Activated CD4-positive, alpha-beta T cell treated with anti-CD3 and anti-CD28 coated beads, Interleukin-2, amount 10 ng/mL, durations not matched to agents 24 days and 14 days (primary cell): ENCODE results near the gene NPTN. TPM values are rescaled to one million over a fixed set of nuclear protein-coding genes. Genes with fewer than 3 reads are reported as not detected.

Source experiments
- DNase-seq: peaks from one replicate; pipeline ENCODE4 v3.0.0; 2022
- H3K27ac Mint-ChIP-seq: one replicate; pipeline ENCODE4 v1.8.0; 2022; ENCODE audit warnings: mild to moderate bottlenecking, mixed read lengths
- H3K27me3 Mint-ChIP-seq: one replicate; pipeline ENCODE4 v1.8.0; 2022; ENCODE audit warnings: mixed read lengths
- H3K36me3 Mint-ChIP-seq: one replicate; pipeline ENCODE4 v1.8.0; 2022; ENCODE audit warnings: low read depth, mild to moderate bottlenecking, mixed read lengths
- H3K4me1 Mint-ChIP-seq: one replicate; pipeline ENCODE4 v1.8.0; 2021; ENCODE audit warnings: mixed read lengths
- H3K4me3 Mint-ChIP-seq: one replicate; pipeline ENCODE4 v1.8.0; 2022; ENCODE audit warnings: mild to moderate bottlenecking, moderate library complexity, mixed read lengths
- H3K9me3 Mint-ChIP-seq: one replicate; pipeline ENCODE4 v1.8.0; 2021; ENCODE audit warnings: mixed read lengths
- intact Hi-C: fragments of 100-400 bp; cut with micrococcal nuclease; formaldehyde crosslinking; loops from one replicate; pipeline ENCODE4 v1.15.1; 2023
- total RNA-seq: library from RNA; stranded (reverse); gene quantifications from 2 replicates; pipeline ENCODE4 v1.2.3, GENCODE V29; 2022

The NPTN gene
- total RNA-seq, 1 donor from 2014 or later: 68.7 TPM

DNA sequence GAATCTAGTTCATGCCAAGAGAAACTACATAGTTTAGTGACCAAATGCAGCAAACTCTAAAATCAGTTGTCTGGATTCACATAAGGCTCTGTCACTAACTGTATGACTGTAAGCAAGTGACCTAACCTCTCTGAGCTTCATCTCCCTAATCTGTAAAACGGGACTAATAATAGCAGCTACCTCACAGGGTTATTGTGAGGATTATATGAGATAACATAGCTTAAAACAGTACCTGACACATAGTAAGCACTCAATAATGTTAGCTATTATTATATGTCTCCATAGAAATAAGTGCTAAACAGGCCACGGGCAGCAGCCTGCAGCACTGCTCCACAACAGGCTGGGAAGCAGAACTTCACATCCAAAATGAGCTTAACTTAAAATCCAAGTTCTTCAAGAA, 30.2 kb downstream of the NPTN start:
- Mint-ChIP-seq H3K4me3 (no peak overlapping the region), H3K4me1 (peaks cover 20% of the 10 kb centered on the region), H3K36me3 (peaks cover 15% of the 10 kb centered on the region), H3K9me3 (peaks cover 3% of the 10 kb centered on the region), H3K27me3 (no peaks in the 10 kb centered on the region), H3K27ac (no peak overlapping the region)
- no peak for DNase-seq
- intact Hi-C loops: no loop called here

DNA sequence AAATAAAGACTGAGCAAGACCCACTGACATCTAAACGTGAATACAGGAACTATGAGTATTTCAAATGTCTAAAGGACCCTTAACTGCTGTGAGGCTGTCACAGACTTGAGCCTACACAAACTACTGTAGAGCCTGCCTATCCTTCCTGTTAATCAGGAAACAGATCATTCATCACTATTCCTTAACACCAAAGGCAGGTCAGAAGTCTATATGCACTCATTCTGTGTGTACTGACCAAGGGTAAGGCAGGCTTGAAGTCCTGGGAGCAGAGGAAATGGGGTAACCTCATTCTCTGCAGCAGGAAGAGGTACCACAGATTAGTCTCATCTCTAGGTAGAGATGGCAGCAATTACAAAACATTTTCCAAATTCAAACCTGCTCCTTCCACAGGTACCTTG, 30.7 kb downstream of the NPTN start:
- Mint-ChIP-seq H3K27me3 (no peaks in the 10 kb centered on the region), H3K4me3 (no peak overlapping the region), H3K4me1 (peaks cover 15% of the 10 kb centered on the region), H3K36me3 (peaks cover 15% of the 10 kb centered on the region), H3K27ac (no peak overlapping the region), H3K9me3 (peaks cover 3% of the 10 kb centered on the region)
- intact Hi-C loops: no loop called here
- DNase-seq: no peak

DNA sequence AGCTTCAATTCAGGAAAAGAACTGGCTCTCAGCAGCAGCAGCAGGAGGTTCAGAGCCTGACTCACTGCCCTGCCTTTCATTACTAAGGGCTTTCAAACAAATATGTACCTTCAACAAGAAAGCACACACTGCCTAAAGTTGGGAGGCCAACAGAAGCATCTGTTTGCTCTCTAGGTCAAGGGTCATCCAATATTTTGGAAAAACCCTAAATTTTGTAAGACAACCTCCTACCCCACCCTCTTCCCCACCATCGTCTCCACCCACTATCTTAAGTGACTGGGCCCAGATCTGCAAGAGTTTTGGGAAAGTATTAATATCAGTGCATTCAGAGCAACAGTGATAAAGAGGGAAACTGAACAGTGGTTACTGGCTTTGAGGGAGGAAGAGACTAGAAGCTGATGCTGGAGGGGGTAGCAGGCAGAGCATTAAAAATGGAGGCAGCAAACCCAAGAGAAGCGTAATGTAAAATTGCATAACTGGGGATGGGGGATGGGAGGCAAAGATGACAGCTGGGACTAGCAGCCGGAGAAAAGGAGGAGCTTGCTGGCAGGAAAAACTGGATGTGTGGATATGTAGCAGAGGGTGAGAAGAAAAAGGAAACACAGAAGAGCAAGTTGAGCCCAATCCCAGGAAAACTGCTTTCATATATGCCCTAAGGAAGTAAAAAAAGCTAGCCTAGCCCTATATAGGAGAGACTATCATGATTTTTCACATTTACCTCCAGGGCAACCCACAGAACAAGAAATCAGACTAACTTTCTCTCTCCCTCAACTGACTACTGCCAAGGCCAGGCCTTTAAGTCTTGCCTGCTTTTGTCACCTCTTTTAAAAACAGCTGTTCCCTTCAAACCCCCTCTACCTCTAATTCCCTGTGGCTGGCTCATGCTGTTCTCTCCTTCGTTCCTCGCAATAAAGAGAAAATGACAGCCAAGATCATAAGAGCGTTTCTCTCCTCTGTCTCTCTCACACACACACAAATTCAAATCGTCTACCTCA, 31.4 kb downstream of the NPTN start:
- H3K27me3 Mint-ChIP-seq: no peaks in the 10 kb centered on the region
- no peak overlapping the region for H3K4me3 Mint-ChIP-seq
- H3K9me3 Mint-ChIP-seq: no peaks in the 10 kb centered on the region
- peaks cover 8% of the 10 kb centered on the region for H3K4me1 Mint-ChIP-seq
- intact Hi-C loops: no loop called here
- H3K36me3 Mint-ChIP-seq: peaks cover 12% of the 10 kb centered on the region
- no peak overlapping the region for H3K27ac Mint-ChIP-seq
- no peak for DNase-seq

DNA sequence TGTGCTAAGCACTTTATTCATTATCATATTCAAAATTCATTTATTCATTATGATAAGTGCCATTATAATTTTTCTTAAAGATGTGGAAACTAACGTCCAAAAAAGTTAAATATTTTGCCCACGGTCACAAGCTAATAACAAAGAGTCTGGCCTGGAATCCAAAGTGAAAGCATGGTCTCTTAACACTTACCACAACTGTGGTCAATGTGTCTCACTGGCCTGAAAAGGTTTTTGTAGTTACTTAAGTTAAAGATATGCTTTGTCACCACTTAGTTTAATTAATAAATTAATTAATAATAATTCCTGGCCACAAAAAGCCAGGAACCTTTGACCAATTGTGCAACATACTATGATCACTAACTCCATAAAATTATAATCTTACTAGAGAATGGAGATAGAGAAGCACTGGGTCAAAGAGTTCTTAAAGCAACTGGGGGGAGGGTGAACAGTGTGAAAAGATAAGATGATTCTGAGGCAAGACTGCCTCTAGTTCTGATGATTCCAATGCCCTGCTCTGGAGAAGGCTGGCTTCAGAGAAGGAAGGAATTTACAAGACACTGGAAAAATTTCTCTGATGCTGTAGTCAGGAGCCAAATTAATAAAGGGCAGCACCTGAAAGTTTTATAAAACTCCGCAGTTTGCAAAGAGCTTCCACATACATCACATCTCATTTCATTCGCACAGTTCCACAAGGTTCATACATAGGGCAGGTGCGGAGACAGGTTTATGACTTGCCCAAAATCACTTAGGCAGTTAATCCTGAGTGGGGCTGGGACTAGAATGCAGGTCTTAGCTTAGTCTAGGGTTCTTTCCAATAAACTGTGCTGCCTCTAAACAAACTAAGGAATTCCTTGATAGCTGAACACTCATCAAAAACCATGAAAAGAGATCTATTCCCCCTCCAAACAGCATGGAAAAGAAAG, 32.5 kb downstream of the NPTN start:
- H3K27me3 Mint-ChIP-seq: no peaks in the 10 kb centered on the region
- no peaks in the 10 kb centered on the region for H3K9me3 Mint-ChIP-seq
- H3K36me3 Mint-ChIP-seq: peaks cover 15% of the 10 kb centered on the region
- H3K4me1 Mint-ChIP-seq: peaks cover 10% of the 10 kb centered on the region
- DNase-seq: no peak
- H3K4me3 Mint-ChIP-seq: no peak overlapping the region
- no peak overlapping the region for H3K27ac Mint-ChIP-seq
- intact Hi-C loops: no loop called here

DNA sequence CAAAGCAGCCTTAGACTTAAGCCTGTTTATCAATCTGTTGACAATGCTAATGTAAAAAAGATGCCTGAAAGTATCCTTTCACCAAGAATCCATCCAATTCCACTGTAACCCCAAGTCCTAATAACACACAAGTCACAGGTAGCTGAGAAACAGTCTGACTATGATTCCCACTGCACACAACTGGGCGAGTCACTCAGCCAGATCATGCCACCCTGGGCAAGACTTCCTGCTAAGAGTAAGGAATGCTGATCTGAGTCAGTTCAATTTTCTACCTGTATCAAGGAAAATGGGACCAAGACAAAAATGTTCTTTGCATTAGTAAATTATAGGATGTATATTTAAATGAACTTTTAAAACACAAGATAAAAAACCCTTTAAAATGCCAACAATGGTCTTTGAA, 33.3 kb downstream of the NPTN start:
- Mint-ChIP-seq H3K4me3 (no peak overlapping the region), H3K27ac (no peak overlapping the region), H3K9me3 (no peaks in the 10 kb centered on the region), H3K36me3 (peaks cover 15% of the 10 kb centered on the region), H3K27me3 (no peaks in the 10 kb centered on the region), H3K4me1 (peaks cover 9% of the 10 kb centered on the region)
- intact Hi-C loops: no loop called here
- no peak for DNase-seq

DNA sequence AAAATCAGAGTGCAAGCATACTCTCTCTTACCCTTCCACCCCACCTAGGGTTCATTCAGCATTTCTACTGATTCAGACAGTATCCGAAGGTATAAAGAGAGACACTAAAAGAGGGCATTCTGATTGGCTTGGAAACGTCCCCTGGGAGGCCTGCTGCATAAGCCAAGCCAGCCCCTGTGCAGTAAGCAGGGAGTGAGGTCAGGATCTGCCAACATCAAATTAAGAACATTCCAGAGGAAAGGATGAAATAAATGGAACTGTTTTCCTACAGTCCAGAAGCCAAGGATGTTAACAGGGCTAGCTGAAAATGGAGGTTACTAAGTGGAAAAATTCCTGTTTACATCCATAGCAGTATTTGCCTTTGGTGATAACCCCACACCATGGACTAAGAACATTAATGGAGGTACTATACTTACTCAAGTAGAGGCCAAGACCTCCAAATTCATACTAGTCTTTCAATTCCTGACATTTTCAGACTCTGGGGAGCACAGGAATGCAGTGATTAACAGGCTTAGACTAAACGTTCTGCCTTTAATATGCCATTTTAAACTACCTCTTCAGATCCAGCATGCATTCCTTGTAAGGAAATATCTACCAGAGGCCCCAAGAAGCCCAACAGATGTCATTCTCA, 34.5 kb downstream of the NPTN start:
- H3K27me3 Mint-ChIP-seq: no peaks in the 10 kb centered on the region
- H3K9me3 Mint-ChIP-seq: no peaks in the 10 kb centered on the region
- no peak overlapping the region for H3K27ac Mint-ChIP-seq
- no peak for DNase-seq
- H3K36me3 Mint-ChIP-seq: peaks cover 11% of the 10 kb centered on the region
- H3K4me3 Mint-ChIP-seq: no peak overlapping the region
- intact Hi-C loops: no loop called here
- peaks cover 6% of the 10 kb centered on the region for H3K4me1 Mint-ChIP-seq

DNA sequence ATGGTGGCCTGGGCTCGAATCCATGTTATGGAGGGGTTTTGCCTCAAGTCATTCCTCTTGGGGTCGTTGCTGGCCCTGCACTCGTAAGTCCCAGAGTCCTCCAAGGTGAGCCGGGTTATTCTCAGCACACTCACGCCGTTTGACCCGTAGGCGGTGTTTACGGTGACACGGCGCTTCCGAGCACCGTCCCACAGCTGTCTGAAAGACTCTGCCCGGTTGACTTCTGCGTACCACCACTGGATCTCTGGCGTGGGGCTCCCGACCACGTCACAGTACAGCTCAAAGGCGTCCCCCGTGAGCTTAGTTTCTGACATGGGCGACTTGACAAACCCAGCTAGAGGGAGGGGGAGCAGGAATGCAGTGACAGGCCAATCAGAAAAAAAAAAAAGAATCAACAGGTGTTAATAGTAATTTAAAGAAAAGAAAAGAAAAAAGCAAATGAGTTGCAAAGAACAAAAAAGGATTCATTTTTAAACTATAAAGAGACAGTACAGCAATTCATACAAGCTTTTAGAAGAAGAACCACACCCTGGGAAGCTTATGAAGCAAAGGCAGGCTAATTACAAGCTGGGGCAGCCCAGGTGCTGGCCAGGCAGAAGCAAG, 36.1 kb downstream of the NPTN start:
- Mint-ChIP-seq H3K36me3 (peaks cover 13% of the 10 kb centered on the region), H3K27ac (no peak overlapping the region), H3K4me3 (no peak overlapping the region), H3K27me3 (no peaks in the 10 kb centered on the region), H3K4me1 (peaks cover 7% of the 10 kb centered on the region), H3K9me3 (no peaks in the 10 kb centered on the region)
- DNase-seq: no peak
- intact Hi-C loops: no loop called here

DNA sequence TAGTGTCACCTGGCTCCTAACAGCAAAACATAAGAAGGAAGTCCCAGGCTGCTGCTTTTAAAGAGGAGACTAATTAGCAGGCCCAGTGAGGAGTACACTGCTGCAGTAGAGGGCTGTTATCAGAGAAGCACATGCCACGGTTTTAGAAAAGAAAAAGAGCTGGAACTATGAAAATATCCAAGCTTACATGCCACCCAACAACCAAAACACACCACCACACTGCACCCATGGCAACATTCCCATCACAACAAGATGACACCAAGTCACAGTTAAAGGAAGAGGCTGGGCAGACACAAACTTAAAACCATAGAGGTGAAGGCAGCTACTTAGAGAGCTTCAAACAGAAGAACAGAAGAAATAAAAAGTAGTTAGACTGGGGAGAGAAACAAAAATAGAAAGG, 37.0 kb downstream of the NPTN start:
- intact Hi-C loops: no loop called here
- Mint-ChIP-seq H3K27me3 (no peaks in the 10 kb centered on the region), H3K9me3 (no peaks in the 10 kb centered on the region), H3K4me1 (peaks cover 7% of the 10 kb centered on the region), H3K27ac (no peak overlapping the region), H3K36me3 (peaks cover 16% of the 10 kb centered on the region), H3K4me3 (no peak overlapping the region)
- DNase-seq: no peak

DNA sequence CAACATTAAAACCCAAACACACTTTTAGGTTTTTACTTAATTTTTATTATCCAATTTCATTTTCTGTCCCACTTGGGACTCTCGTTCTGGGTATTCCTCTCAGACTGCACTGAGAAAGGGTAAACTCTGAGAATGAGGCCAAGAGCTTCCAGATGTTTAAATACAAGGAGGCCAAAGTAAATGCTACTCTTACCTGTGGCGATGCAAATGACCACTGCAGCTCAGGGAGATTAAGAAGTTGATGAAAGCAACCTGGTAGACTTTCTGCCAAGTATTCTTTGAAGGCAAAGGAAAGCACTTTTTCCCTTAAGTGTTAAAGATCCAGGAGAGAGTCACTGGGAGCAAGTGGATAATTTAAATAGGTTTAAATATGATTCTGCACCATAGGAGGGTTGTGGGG, 39.1 kb downstream of the NPTN start:
- intact Hi-C loops: no loop called here
- Mint-ChIP-seq H3K9me3 (no peaks in the 10 kb centered on the region), H3K27me3 (no peaks in the 10 kb centered on the region), H3K4me3 (no peak overlapping the region), H3K27ac (no peak overlapping the region), H3K4me1 (peaks cover 7% of the 10 kb centered on the region), H3K36me3 (peaks cover 25% of the 10 kb centered on the region)
- no peak for DNase-seq

DNA sequence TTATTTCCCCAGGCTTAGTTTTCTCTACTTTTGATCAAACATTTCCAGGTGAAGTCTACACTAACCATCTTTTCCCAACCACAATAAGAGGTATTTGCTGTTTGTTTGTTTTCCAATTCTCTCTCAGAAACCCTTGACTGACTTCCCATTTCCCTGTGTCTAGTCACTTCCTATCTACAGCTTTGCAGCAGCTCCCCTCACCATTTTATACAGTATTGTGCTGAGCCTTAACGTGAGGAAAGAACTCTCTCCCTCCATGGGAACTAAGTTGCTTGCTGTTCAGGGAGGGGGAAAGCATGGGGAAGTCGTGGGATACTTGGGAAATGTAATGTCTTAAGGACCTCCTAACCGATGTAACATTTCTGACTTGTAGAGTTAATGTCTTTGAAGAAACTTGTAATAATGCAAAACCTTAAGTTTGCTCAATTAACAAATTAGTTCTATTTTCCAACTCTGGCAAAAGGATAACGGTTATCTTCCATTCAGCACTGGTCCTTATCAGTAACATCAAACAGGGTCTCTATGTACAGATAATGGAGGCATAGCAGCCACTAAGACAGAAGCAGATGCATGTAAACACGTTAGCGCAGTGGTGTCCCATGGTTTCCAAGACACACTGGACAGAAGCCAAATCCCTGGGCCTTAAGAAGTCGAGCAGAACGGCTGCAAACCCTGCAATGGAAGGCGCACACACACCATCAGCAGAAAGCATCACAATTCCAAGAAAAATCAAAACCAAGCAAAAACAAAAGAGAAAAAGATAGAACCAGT, 39.7 kb downstream of the NPTN start:
- intact Hi-C loops: no loop called here

DNA sequence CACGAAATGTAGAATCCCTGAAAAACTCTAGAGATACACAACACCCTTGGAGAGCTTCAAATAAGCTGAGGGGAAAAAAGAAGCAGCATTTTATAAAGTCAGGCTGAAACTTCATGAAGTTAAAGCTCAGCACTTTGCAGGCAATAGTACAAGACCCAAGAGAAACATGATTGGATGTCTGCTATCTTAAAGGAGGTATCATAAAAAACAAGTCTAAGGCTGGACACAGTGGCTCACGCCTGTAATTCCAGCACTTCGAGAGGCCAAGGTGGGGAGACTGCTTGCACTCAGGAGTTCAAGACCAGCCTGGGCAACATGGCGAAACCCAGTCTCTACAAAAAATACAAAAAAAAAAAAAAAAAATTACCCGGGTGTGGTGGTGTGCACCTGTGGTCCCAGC, 42.9 kb downstream of the NPTN start:
- H3K27me3 Mint-ChIP-seq: no peaks in the 10 kb centered on the region
- peaks cover 25% of the 10 kb centered on the region for H3K4me1 Mint-ChIP-seq
- H3K27ac Mint-ChIP-seq: no peak overlapping the region
- intact Hi-C loops: no loop called here
- DNase-seq: no peak
- H3K36me3 Mint-ChIP-seq: peaks cover 43% of the 10 kb centered on the region
- no peaks in the 10 kb centered on the region for H3K9me3 Mint-ChIP-seq
- no peak overlapping the region for H3K4me3 Mint-ChIP-seq

More for the DNA sequence above, 39.7 kb downstream of the NPTN start:
- Mint-ChIP-seq H3K27me3 (no peaks in the 10 kb centered on the region), H3K4me3 (no peak overlapping the region), H3K4me1 (peaks cover 7% of the 10 kb centered on the region), H3K36me3 (peaks cover 28% of the 10 kb centered on the region), H3K27ac (no peak overlapping the region), H3K9me3 (no peaks in the 10 kb centered on the region)
- no peak for DNase-seq

DNA sequence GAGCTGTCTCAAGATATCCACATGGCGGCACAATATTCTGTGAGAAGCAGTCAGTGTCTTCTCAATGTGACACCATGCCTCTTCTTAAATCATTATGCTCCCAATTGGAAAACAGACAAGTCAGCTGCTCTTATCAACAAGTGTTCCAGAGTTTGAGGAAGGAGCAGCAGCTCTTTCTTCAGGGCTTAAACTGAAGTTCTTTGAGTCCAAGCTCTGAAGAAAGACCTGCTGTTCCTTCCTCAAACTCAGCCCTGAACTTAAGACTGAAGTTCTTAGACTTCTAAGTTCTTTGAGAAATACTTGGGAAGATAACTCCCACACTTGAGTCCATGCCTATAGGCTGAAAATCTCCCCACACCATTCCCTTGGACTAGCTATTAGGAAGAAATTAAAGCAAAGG, 43.4 kb downstream of the NPTN start:
- Mint-ChIP-seq H3K9me3 (no peaks in the 10 kb centered on the region), H3K4me1 (peaks cover 30% of the 10 kb centered on the region), H3K27ac (no peak overlapping the region), H3K36me3 (peaks cover 48% of the 10 kb centered on the region), H3K27me3 (no peaks in the 10 kb centered on the region), H3K4me3 (no peak overlapping the region)
- intact Hi-C loops: loop anchor here (1.0 to 5.0 kb wide), 2 partner anchors 20 to 43 kb away; partner anchors contain the start of gene NPTN
- DNase-seq: no peak
